Loucy (cell line): Measurements from ENCODE around the gene SPOCK1.

Source experiments
- EZH2phosphoT487 ChIP-seq: fragments of 200-600 bp; IDR thresholded peaks from 2 replicates; pipeline ENCODE4 v1.6.1; 2018; ENCODE audit warnings: antibody characterized with exemption, mild to moderate bottlenecking, moderate library complexity, borderline replicate concordance
- TF ChIP-seq, protein P1 (sequence below): fragments of 200-600 bp; sonication (generic); conservative IDR thresholded peaks from 2 replicates; pipeline ENCODE4 v1.5.1; 2014; ENCODE audit warnings: mild to moderate bottlenecking, antibody characterized with exemption, low read length

DNA sequence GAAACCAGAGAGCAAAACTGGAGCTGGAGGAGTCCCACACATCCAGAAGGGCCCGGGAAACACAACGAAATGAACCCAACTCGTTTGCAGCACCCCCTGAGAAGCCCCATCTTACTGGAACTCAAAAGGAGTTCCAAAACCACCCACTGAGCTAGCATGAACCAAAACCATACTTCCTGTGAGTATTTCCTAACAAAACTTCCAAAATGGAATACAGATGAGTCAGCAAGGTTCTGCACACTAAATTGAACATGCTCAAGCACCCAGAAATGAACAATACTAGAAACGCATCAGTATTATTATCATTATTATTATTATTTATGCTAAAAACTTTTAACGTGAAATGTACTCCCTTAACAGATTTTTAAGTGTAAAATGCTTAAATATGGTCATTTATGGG, 8.0 kb upstream of the SPOCK1 start:
- TF ChIP-seq, protein P1, sequence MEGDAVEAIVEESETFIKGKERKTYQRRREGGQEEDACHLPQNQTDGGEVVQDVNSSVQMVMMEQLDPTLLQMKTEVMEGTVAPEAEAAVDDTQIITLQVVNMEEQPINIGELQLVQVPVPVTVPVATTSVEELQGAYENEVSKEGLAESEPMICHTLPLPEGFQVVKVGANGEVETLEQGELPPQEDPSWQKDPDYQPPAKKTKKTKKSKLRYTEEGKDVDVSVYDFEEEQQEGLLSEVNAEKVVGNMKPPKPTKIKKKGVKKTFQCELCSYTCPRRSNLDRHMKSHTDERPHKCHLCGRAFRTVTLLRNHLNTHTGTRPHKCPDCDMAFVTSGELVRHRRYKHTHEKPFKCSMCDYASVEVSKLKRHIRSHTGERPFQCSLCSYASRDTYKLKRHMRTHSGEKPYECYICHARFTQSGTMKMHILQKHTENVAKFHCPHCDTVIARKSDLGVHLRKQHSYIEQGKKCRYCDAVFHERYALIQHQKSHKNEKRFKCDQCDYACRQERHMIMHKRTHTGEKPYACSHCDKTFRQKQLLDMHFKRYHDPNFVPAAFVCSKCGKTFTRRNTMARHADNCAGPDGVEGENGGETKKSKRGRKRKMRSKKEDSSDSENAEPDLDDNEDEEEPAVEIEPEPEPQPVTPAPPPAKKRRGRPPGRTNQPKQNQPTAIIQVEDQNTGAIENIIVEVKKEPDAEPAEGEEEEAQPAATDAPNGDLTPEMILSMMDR = no peak
- TF ChIP-seq EZH2phosphoT487 = no peak
